SK-N-SH treated with all-trans-retinoic acid at 6 μM for 48 hours (cell line): ENCODE measurements around the gene SNX13.
"Not testable (repeated sequence)": the region's sequence is repeated elsewhere in the genome, so short reads cannot be mapped to it uniquely, and the experiment has no call there.

Source experiments
- ATAC-seq: fragments of 200-7000 bp; cut with Tn5 transposase; 3 replicates; pipeline ENCODE4 v1.9.1; 2020; ENCODE audit warnings: mild to moderate bottlenecking, moderate library complexity
- ARNTL ChIP-seq: fragments of 450-650 bp; formaldehyde crosslinking; IDR thresholded peaks from 2 replicates; pipeline ENCODE4 v1.5.0; 2020; ENCODE audit warnings: low read depth, mild to moderate bottlenecking, moderate library complexity, borderline replicate concordance
- BACH2 ChIP-seq: fragments of 250-450 bp; sonication (Bioruptor Pico); IDR thresholded peaks from 2 replicates; pipeline ENCODE4 v1.9.0; 2021; ENCODE audit warnings: mild to moderate bottlenecking, borderline replicate concordance
- CREB5 ChIP-seq: fragments of 250-450 bp; sonication (Bioruptor Pico); IDR thresholded peaks from 2 replicates; pipeline ENCODE4 v1.5.1; 2020; ENCODE audit warnings: low read depth, mild to moderate bottlenecking, moderate library complexity
- CSDC2 ChIP-seq: fragments of 250-450 bp; sonication (Bioruptor Pico); IDR thresholded peaks from 2 replicates; pipeline ENCODE4 v1.5.0; 2020; ENCODE audit warnings: mild to moderate bottlenecking, moderate library complexity
- CSRNP3 ChIP-seq: fragments of 250-450 bp; sonication (Bioruptor Pico); IDR thresholded peaks from 2 replicates; pipeline ENCODE4 v1.5.1; 2021; ENCODE audit warnings: mild to moderate bottlenecking, moderate library complexity
- PATZ1 ChIP-seq: fragments of 250-450 bp; sonication (Bioruptor Pico); IDR thresholded peaks from 2 replicates; pipeline ENCODE4 v1.8.0; 2020; ENCODE audit warnings: mild to moderate bottlenecking, moderate library complexity, borderline replicate concordance
- PPARA ChIP-seq: fragments of 250-450 bp; sonication (Bioruptor Pico); IDR thresholded peaks from 2 replicates; pipeline ENCODE4 v1.5.0; 2020; ENCODE audit warnings: mild to moderate bottlenecking, borderline replicate concordance
- SNAI2 ChIP-seq: fragments of 250-450 bp; sonication (Bioruptor Pico); IDR thresholded peaks from 2 replicates; pipeline ENCODE4 v1.5.0; 2020; ENCODE audit warnings: mild to moderate bottlenecking, moderate library complexity
- TOX ChIP-seq: fragments of 250-450 bp; sonication (Bioruptor Pico); IDR thresholded peaks from 2 replicates; pipeline ENCODE4 v1.8.0; 2021; ENCODE audit warnings: mild to moderate bottlenecking, moderate library complexity, borderline replicate concordance
- TSHZ2 ChIP-seq: fragments of 250-450 bp; sonication (Bioruptor Pico); IDR thresholded peaks from 2 replicates; pipeline ENCODE4 v1.5.0; 2020; ENCODE audit warnings: mild to moderate bottlenecking, moderate library complexity
- ZC3H10 ChIP-seq: fragments of 250-450 bp; sonication (Bioruptor Pico); IDR thresholded peaks from 2 replicates; pipeline ENCODE4 v1.5.1; 2021; ENCODE audit warnings: mild to moderate bottlenecking, moderate library complexity
- ZFP3 ChIP-seq: fragments of 250-450 bp; sonication (Bioruptor Pico); IDR thresholded peaks from 2 replicates; pipeline ENCODE4 v1.5.0; 2020; ENCODE audit warnings: mild to moderate bottlenecking, moderate library complexity
- ZFP30 ChIP-seq: fragments of 450-650 bp; formaldehyde crosslinking; IDR thresholded peaks from 2 replicates; pipeline ENCODE4 v1.5.0; 2022; ENCODE audit warnings: mild to moderate bottlenecking, moderate library complexity
- ZNF565 ChIP-seq: fragments of 450-650 bp; formaldehyde crosslinking; conservative IDR thresholded peaks from 2 replicates; pipeline ENCODE4 v1.5.0; 2020; ENCODE audit warnings: low read depth, mild to moderate bottlenecking, moderate library complexity
- ZNF70 ChIP-seq: fragments of 450-650 bp; formaldehyde crosslinking; IDR thresholded peaks from 2 replicates; pipeline ENCODE4 v1.5.0; 2020; ENCODE audit warnings: mild to moderate bottlenecking, moderate library complexity
- ZNF8 ChIP-seq: fragments of 450-650 bp; formaldehyde crosslinking; IDR thresholded peaks from 2 replicates; pipeline ENCODE4 v1.5.0; 2020; ENCODE audit warnings: mild to moderate bottlenecking, moderate library complexity

The SNX13 gene

GRCh38 chr7:17822547-17823173 is 117.6 kb downstream of the SNX13 start:
- no peak for ATAC-seq

GRCh38 chr7:17816903-17817302 is 123.4 kb downstream of the SNX13 start:
- no peak for ATAC-seq
- TF ChIP-seq CREB5 (CRISPR knock-in tag), result no peak
- no peak for TF ChIP-seq TOX (CRISPR knock-in tag)
- TF ChIP-seq PPARA (CRISPR knock-in tag), result no peak
- TF ChIP-seq CSRNP3 (CRISPR knock-in tag), result no peak
- TF ChIP-seq SNAI2, result no peak
- TF ChIP-seq TSHZ2 (CRISPR knock-in tag), result no peak
- TF ChIP-seq ZNF8 (CRISPR knock-in tag), result no peak
- no peak for TF ChIP-seq BACH2 (CRISPR knock-in tag)

More at GRCh38 chr7:17822547-17823173, 117.6 kb downstream of the SNX13 start:
- TF ChIP-seq CREB5 (CRISPR knock-in tag) (no peak), ZFP30 (CRISPR knock-in tag) (no peak), ZC3H10 (no peak), ARNTL (CRISPR knock-in tag) (no peak), TSHZ2 (CRISPR knock-in tag) (no peak)

- TF ChIP-seq ZNF70 (no peak), ZFP3 (CRISPR knock-in tag) (no peak), TSHZ2 (CRISPR knock-in tag) (no peak)
- ATAC-seq, result no peak
These were observed 125.0 kb downstream of the SNX13 start for GRCh38 chr7:17815318-17815717.

GRCh38 chr7:17814058-17814457 is 126.2 kb downstream of the SNX13 start:
- no peak for ATAC-seq
- TF ChIP-seq ZNF565 (CRISPR knock-in tag), result no peak
- TF ChIP-seq CSDC2 (CRISPR knock-in tag), result no peak
- no peak for TF ChIP-seq BACH2 (CRISPR knock-in tag)
- TF ChIP-seq PATZ1 (CRISPR knock-in tag), result no peak

- not testable (repeated sequence) for ATAC-seq
These were observed 131.1 kb downstream of the SNX13 start for GRCh38 chr7:17809215-17809614.
